ENCODE data around the gene COL26A1.

Gene COL26A1

GRCh38 chr7:101391991-101392390, 29.3 kb downstream of the COL26A1 start:
- TF ChIP-seq, protein P1, sequence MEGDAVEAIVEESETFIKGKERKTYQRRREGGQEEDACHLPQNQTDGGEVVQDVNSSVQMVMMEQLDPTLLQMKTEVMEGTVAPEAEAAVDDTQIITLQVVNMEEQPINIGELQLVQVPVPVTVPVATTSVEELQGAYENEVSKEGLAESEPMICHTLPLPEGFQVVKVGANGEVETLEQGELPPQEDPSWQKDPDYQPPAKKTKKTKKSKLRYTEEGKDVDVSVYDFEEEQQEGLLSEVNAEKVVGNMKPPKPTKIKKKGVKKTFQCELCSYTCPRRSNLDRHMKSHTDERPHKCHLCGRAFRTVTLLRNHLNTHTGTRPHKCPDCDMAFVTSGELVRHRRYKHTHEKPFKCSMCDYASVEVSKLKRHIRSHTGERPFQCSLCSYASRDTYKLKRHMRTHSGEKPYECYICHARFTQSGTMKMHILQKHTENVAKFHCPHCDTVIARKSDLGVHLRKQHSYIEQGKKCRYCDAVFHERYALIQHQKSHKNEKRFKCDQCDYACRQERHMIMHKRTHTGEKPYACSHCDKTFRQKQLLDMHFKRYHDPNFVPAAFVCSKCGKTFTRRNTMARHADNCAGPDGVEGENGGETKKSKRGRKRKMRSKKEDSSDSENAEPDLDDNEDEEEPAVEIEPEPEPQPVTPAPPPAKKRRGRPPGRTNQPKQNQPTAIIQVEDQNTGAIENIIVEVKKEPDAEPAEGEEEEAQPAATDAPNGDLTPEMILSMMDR (IDR thresholded peaks at IDR 0.05; ENCODE audit: low read depth, low read length, missing control alignments): no peak
- DNase-seq (ENCODE audit: low read depth): no peak
- in situ Hi-C loops (cut with HindIII; ENCODE audit: low sequenced_read_pairs): no loop called here
- H3K4me3 ChIP-seq (ENCODE audit: low read depth, low read length): no peak overlapping the region

GRCh38 chr7:101393865-101394264, 31.2 kb downstream of the COL26A1 start:
- in situ Hi-C loops (cut with HindIII; ENCODE audit: low sequenced_read_pairs): no loop called here
- DNase-seq (ENCODE audit: low read depth): no peak
- TF ChIP-seq, protein P1 (IDR thresholded peaks at IDR 0.05; ENCODE audit: low read depth, low read length, missing control alignments): no peak
- no peak overlapping the region for H3K4me3 ChIP-seq (ENCODE audit: low read depth, low read length)

GRCh38 chr7:101395376-101395775, 32.7 kb downstream of the COL26A1 start:
- TF ChIP-seq, protein P1 (IDR thresholded peaks at IDR 0.05; ENCODE audit: low read depth, low read length, missing control alignments): no peak
- H3K4me3 ChIP-seq (ENCODE audit: low read depth, low read length): no peak overlapping the region
- DNase-seq (ENCODE audit: low read depth): peak; percentile 57
- in situ Hi-C loops (cut with HindIII; ENCODE audit: low sequenced_read_pairs): no loop called here

DNA sequence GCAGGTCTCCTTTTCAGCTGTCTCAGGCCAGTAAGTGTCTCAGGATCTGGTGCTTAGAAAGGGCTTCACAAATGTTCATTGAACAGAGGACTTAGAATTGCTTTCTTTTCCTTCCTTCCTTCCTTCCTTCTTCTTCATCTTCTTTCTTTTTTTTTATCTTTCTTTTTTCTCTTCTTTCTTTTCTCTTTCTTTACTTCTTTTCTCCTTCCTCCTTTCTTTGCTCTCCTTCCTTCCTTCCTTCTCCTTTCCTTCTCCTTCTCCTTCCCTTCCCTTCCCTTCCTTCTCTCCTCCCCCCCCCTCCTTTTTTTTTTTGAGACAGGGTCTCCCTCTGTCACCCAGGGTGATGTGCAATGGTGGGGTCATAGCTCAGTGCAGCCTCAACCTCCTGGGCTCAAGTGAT, 34.6 kb downstream of the COL26A1 start:
- in situ Hi-C loops (cut with HindIII; ENCODE audit: low sequenced_read_pairs): no loop called here
- no peak for DNase-seq (ENCODE audit: low read depth)

GRCh38 chr7:101397770-101398324, 35.2 kb downstream of the COL26A1 start:
- in situ Hi-C loops (cut with HindIII; ENCODE audit: low sequenced_read_pairs): no loop called here
- no peak overlapping the region for H3K4me3 ChIP-seq (ENCODE audit: low read depth, low read length)
- TF ChIP-seq, protein P1 (IDR thresholded peaks at IDR 0.05; ENCODE audit: low read depth, low read length, missing control alignments): no peak
- DNase-seq (ENCODE audit: low read depth): no peak

More for the DNA sequence above, 34.6 kb downstream of the COL26A1 start:
- no peak overlapping the region for H3K4me3 ChIP-seq (ENCODE audit: low read depth, low read length)
- TF ChIP-seq, protein P1 (IDR thresholded peaks at IDR 0.05; ENCODE audit: low read depth, low read length, missing control alignments): no peak

GRCh38 chr7:101398396-101399289, 36.0 kb downstream of the COL26A1 start:
- TF ChIP-seq, protein P1 (IDR thresholded peaks at IDR 0.05; ENCODE audit: low read depth, low read length, missing control alignments): no peak
- in situ Hi-C loops (cut with HindIII; ENCODE audit: low sequenced_read_pairs): no loop called here
- H3K4me3 ChIP-seq (ENCODE audit: low read depth, low read length): no peak overlapping the region
- no peak for DNase-seq (ENCODE audit: low read depth)

Measured in astrocyte of the cerebellum (primary cell).